Adrenal gland (tissue), 12 donors: ENCODE results near the gene NAPG. TPM values are rescaled to one million over a fixed set of nuclear protein-coding genes. Genes with fewer than 3 reads are reported as not detected.
"Not testable (repeated sequence)": the region's sequence is repeated elsewhere in the genome, so short reads cannot be mapped to it uniquely, and the experiment has no call there.

ENCODE experiments used
- DNase-seq, 7 donors: peaks; one replicate each; pipeline ENCODE4 v3.0.0-alpha.2; 2019 to 2020
- H3K27ac ChIP-seq, 5 donors: fragments of 200-600 bp; sonication (generic) in 4 of 5; 1 replicate in 3 of 5; 2 replicates in 2 of 5; pipeline versions ENCODE4 v1.5.1 to v1.8.0; 2016 to 2020; ENCODE audit warnings: mild to moderate bottlenecking in 1 of 5
- H3K27me3 ChIP-seq: fragments of 200-600 bp; 2 replicates; pipeline ENCODE4 v1.8.0; 2021
- H3K36me3 ChIP-seq, 2 donors: fragments of 200-600 bp; replicated peaks in 1 of 2; 1 replicate in 1 of 2; 2 replicates in 1 of 2; pipeline versions ENCODE4 v1.5.1 to v1.8.0; 2018 to 2022
- H3K4me1 ChIP-seq, 2 donors: fragments of 200-600 bp; replicated peaks in 1 of 2; 1 replicate in 1 of 2; 2 replicates in 1 of 2; pipeline versions ENCODE4 v1.5.1 to v1.8.0; 2018 to 2021
- H3K4me3 ChIP-seq, 4 donors: fragments of 200-600 bp; sonication (generic) in 3 of 4; one replicate each; pipeline ENCODE4 v1.5.1; 2016 to 2018
- H3K9me3 ChIP-seq, 3 donors: fragments of 200-600 bp; sonication (generic) in 1 of 3; replicated peaks in 1 of 3; 1 replicate in 2 of 3; 2 replicates in 1 of 3; pipeline versions ENCODE4 v1.5.1 to v1.8.0; 2016 to 2021
- POLR2A ChIP-seq, 2 donors: fragments of 450-650 bp; IDR thresholded peaks; one replicate each; pipeline ENCODE4 v1.6.1; 2017; ENCODE audit warnings: antibody characterized with exemption in 2 of 2, mild to moderate bottlenecking in 2 of 2, moderate library complexity in 1 of 2
- WGBS, 4 donors: extraction: QIAGEN DNeasy Blood & Tissue Kit in 2 of 4; methylation state at CpG; one replicate each; pipeline versions ENCODE4 v1.1.5 to v1.1.7; 2013 to 2017; 5-methylcytosine and 5-hydroxymethylcytosine counted together
- intact Hi-C, 2 donors: fragments of 100-400 bp; cut with DNase I; formaldehyde crosslinking; loops; one replicate each; pipeline versions ENCODE4 v1.14.1 to v1.15.0; 2022 to 2023
- polyA plus RNA-seq, 3 donors: library from polyadenylated mRNA; stranded (reverse); fragments of 200-250 nt in 2 of 3; fragments of 350-450 nt in 1 of 3; fragmentation: Illumina TruSeq in 1 of 3; extraction: RNeasy Lipid Tissue Mini Kit (QIAGEN cat#74804) in 1 of 3; gene quantifications; one replicate each; pipeline ENCODE4 v1.2.3, GENCODE V29; 2013 to 2014
- total RNA-seq, 9 donors: library from RNA; depleted of rRNA in 4 of 9; stranded (reverse); fragments of >200 nt in 4 of 9; fragments of 120-200 nt in 1 of 9; fragmentation: NEBNext Ultra II Directional in 1 of 9; extraction: Animal tissue kit (Norgen Biotek cat#: 25700) in 1 of 9; gene quantifications; one replicate each; pipeline versions ENCODE4 v1.1.0 to v1.2.4, GENCODE V29; 2013 to 2023
- TF ChIP-seq, protein P1 (sequence below), 6 experiments: fragments of 450-650 bp in 4 of 6; fragments of 200-600 bp in 2 of 6; sonication (generic) in 1 of 6; IDR thresholded peaks; 1 replicate in 5 of 6; 2 replicates in 1 of 6; pipeline versions ENCODE4 v1.5.1 to v1.8.0; 2016 to 2021; ENCODE audit warnings: antibody characterized with exemption in 6 of 6, mild to moderate bottlenecking in 2 of 6, moderate library complexity in 1 of 6
- donor health status: healthy with polysubstance abuse.
- donor health status: Bipolar disorder and iron deficiency.
- donor health status: DM: yes; HTN: yes; CAD: no.
- donor health status: DM: no; HTN: no; CAD: no.
- donor health status: DM: no; HTN: no; CAD: no.
- donor health status: DM: yes; HTN: yes; CAD: no.

Gene NAPG
- total and polyA plus RNA-seq, 12 donors = 17.0 to 63.9 (median 41.4) TPM

- Histone ChIP-seq H3K4me1 (no peaks in the 10 kb centered on the region), H3K27ac (no peak overlapping the region), H3K9me3 (peaks cover 0 to 9% (median 0%) of the 10 kb centered on the region in 3 donors), H3K27me3 (no peaks in the 10 kb centered on the region), H3K4me3 (no peak overlapping the region), H3K36me3 (no peaks in the 10 kb centered on the region)
- no peak for DNase-seq
- 40 to 89% (median 61%) methylated on average over 2 of the region's 2 CpGs for WGBS, 4 donors
- intact Hi-C loops = no loop called here
- TF ChIP-seq, protein P1, sequence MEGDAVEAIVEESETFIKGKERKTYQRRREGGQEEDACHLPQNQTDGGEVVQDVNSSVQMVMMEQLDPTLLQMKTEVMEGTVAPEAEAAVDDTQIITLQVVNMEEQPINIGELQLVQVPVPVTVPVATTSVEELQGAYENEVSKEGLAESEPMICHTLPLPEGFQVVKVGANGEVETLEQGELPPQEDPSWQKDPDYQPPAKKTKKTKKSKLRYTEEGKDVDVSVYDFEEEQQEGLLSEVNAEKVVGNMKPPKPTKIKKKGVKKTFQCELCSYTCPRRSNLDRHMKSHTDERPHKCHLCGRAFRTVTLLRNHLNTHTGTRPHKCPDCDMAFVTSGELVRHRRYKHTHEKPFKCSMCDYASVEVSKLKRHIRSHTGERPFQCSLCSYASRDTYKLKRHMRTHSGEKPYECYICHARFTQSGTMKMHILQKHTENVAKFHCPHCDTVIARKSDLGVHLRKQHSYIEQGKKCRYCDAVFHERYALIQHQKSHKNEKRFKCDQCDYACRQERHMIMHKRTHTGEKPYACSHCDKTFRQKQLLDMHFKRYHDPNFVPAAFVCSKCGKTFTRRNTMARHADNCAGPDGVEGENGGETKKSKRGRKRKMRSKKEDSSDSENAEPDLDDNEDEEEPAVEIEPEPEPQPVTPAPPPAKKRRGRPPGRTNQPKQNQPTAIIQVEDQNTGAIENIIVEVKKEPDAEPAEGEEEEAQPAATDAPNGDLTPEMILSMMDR (IDR thresholded peaks at IDR 0.05) = no peak
- no peak for TF ChIP-seq POLR2A (IDR thresholded peaks at IDR 0.05)
Observed at GRCh38 chr18:10500038-10500437, 25.8 kb upstream of the NAPG start.

GRCh38 chr18:10504723-10505122 lies 21.1 kb upstream of the NAPG start:
- peaks cover 0 to 9% (median 9%) of the 10 kb centered on the region in 3 donors for H3K9me3 ChIP-seq
- WGBS, 4 donors = 80 to 95% (median 85%) methylated on average over 1 of the region's 1 CpG
- H3K4me3 ChIP-seq = no peak overlapping the region
- no peak for TF ChIP-seq POLR2A (IDR thresholded peaks at IDR 0.05)
- TF ChIP-seq, protein P1 (IDR thresholded peaks at IDR 0.05) = no peak
- intact Hi-C loops = no loop called here
- no peak overlapping the region for H3K27ac ChIP-seq
- no peaks in the 10 kb centered on the region for H3K27me3 ChIP-seq
- DNase-seq = no peak
- H3K4me1 ChIP-seq = no peaks in the 10 kb centered on the region
- H3K36me3 ChIP-seq = no peaks in the 10 kb centered on the region

GRCh38 chr18:10505892-10506291 lies 19.9 kb upstream of the NAPG start:
- H3K27me3 ChIP-seq, H3K4me1 ChIP-seq, H3K27ac ChIP-seq, H3K36me3 ChIP-seq, H3K4me3 ChIP-seq, intact Hi-C loops, DNase-seq, H3K9me3 ChIP-seq: not testable (repeated sequence)
- WGBS, 4 donors = 81 to 94% (median 86%) methylated on average over 13 to 19 of the region's 19 CpGs

- intact Hi-C loops = no loop called here
- DNase-seq = no peak
- no peak overlapping the region for H3K27ac ChIP-seq
Observed at GRCh38 chr18:10508591-10508990, 17.2 kb upstream of the NAPG start.

GRCh38 chr18:10511236-10511635 lies 14.6 kb upstream of the NAPG start:
- intact Hi-C loops = no loop called here
- TF ChIP-seq, protein P1 (IDR thresholded peaks at IDR 0.05) = no peak
- TF ChIP-seq POLR2A (IDR thresholded peaks at IDR 0.05) = no peak
- Histone ChIP-seq H3K27me3 (no peaks in the 10 kb centered on the region), H3K4me3 (no peak overlapping the region), H3K27ac (no peak overlapping the region), H3K4me1 (peaks cover 0 to 9% of the 10 kb centered on the region in 2 donors), H3K9me3 (peaks cover 0 to 9% (median 0%) of the 10 kb centered on the region in 3 donors), H3K36me3 (no peaks in the 10 kb centered on the region)
- WGBS, 4 donors = 36 to 53% (median 44%) methylated on average over 2 of the region's 2 CpGs
- no peak for DNase-seq

More at GRCh38 chr18:10508591-10508990, 17.2 kb upstream of the NAPG start:
- H3K4me3 ChIP-seq = no peak overlapping the region
- TF ChIP-seq POLR2A (IDR thresholded peaks at IDR 0.05) = no peak
- TF ChIP-seq, protein P1 (IDR thresholded peaks at IDR 0.05) = no peak
- no peaks in the 10 kb centered on the region for H3K27me3 ChIP-seq
- no peaks in the 10 kb centered on the region for H3K36me3 ChIP-seq
- no peaks in the 10 kb centered on the region for H3K4me1 ChIP-seq
- H3K9me3 ChIP-seq = peaks cover 0 to 9% (median 8%) of the 10 kb centered on the region in 3 donors
